Activated naive CD8-positive, alpha-beta T cell treated with anti-CD3 and anti-CD28 coated beads, Interleukin-2, amount 10 ng/mL, durations not matched to agents 7 days and 5 days (primary cell): ENCODE measurements around the gene ERN1. TPM values are rescaled to one million over a fixed set of nuclear protein-coding genes. Genes with fewer than 3 reads are reported as not detected.

Experiments
- ATAC-seq: fragments of 150-1000 bp; cut with Tn5 transposase; one replicate; pipeline ENCODE4 v1.10.0; 2021; ENCODE audit warnings: low read depth, moderate library complexity
- POLR2A ChIA-PET: fragments of 350-600 bp; sonication (Branson Sonifier 250); formaldehyde crosslinking; loops from one replicate; lab custom pipeline; 2021; ENCODE audit warnings: antibody characterized with exemption; lab: Charles Lee
- DNase-seq: peaks from one replicate; pipeline ENCODE4 v3.0.0; 2021
- H3K27ac Mint-ChIP-seq: one replicate; pipeline ENCODE4 v1.8.0; 2022; ENCODE audit warnings: mild to moderate bottlenecking, mixed read lengths
- H3K27me3 Mint-ChIP-seq: one replicate; pipeline ENCODE4 v1.8.0; 2022; ENCODE audit warnings: mild to moderate bottlenecking, moderate library complexity, mixed read lengths
- H3K36me3 Mint-ChIP-seq: one replicate; pipeline ENCODE4 v1.8.0; 2021; ENCODE audit warnings: mild to moderate bottlenecking, mixed read lengths
- H3K4me1 Mint-ChIP-seq: one replicate; pipeline ENCODE4 v1.8.0; 2021; ENCODE audit warnings: mixed read lengths
- H3K4me3 Mint-ChIP-seq: one replicate; pipeline ENCODE4 v1.8.0; 2022; ENCODE audit warnings: mild to moderate bottlenecking, moderate library complexity, mixed read lengths
- H3K9me3 Mint-ChIP-seq: one replicate; pipeline ENCODE4 v1.8.0; 2021; ENCODE audit warnings: mixed read lengths
- total RNA-seq, 2 experiments: library from RNA; stranded (reverse); gene quantifications; one replicate each; pipeline ENCODE4 v1.2.3, GENCODE V29; 2021

Gene ERN1
- total RNA-seq, 2 experiments from 2014 or later, result 38.6 to 45.3 TPM

- Mint-ChIP-seq H3K27ac (no peak overlapping the region), H3K27me3 (no peaks in the 10 kb centered on the region), H3K36me3 (peaks cover 6% of the 10 kb centered on the region), H3K9me3 (no peaks in the 10 kb centered on the region), H3K4me3 (no peak overlapping the region), H3K4me1 (peaks cover 10% of the 10 kb centered on the region)
- no peak for ATAC-seq
- DNase-seq, result no peak
- POLR2A ChIA-PET, result no interaction called here
Measured at GRCh38 chr17:64060331-64060730, 69.6 kb downstream of the ERN1 start.

- POLR2A ChIA-PET, result no interaction called here
- ATAC-seq (no peak), DNase-seq (no peak)
- no peak overlapping the region for H3K27ac Mint-ChIP-seq
- no peak overlapping the region for H3K4me3 Mint-ChIP-seq
- H3K9me3 Mint-ChIP-seq, result no peaks in the 10 kb centered on the region
- no peaks in the 10 kb centered on the region for H3K27me3 Mint-ChIP-seq
- peaks cover 6% of the 10 kb centered on the region for H3K36me3 Mint-ChIP-seq
- H3K4me1 Mint-ChIP-seq, result peaks cover 10% of the 10 kb centered on the region
Measured at GRCh38 chr17:64059756-64060155, 70.2 kb downstream of the ERN1 start.

DNA sequence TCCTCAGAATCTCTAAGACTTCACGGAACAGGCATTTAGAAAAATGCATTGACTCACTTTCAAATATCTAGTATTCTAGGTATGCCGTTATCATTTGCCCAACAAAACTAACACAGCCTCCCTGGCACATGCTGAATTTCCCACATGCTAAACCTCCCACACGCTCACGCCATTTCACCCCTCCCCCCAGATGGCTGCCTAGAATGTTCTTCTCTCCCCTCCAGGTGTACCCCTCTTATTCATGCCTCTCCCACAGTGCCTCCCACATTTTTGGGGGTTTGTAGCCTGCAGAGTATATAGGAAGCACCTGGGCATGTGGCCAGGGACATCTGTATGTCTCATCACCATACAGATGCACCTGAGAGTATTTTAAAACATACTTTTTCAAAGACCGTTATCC lies 71.3 kb downstream of the ERN1 start:
- peaks cover 6% of the 10 kb centered on the region for H3K36me3 Mint-ChIP-seq
- ATAC-seq, result no peak
- H3K4me3 Mint-ChIP-seq, result no peak overlapping the region
- no peaks in the 10 kb centered on the region for H3K9me3 Mint-ChIP-seq
- POLR2A ChIA-PET, result no interaction called here
- H3K4me1 Mint-ChIP-seq, result peaks cover 8% of the 10 kb centered on the region
- H3K27ac Mint-ChIP-seq, result no peak overlapping the region
- no peak for DNase-seq
- H3K27me3 Mint-ChIP-seq, result no peaks in the 10 kb centered on the region

GRCh38 chr17:64057701-64058263 lies 72.2 kb downstream of the ERN1 start:
- Mint-ChIP-seq H3K4me1 (peaks cover 8% of the 10 kb centered on the region), H3K27me3 (no peaks in the 10 kb centered on the region), H3K36me3 (peaks cover 10% of the 10 kb centered on the region), H3K4me3 (no peak overlapping the region), H3K9me3 (no peaks in the 10 kb centered on the region), H3K27ac (no peak overlapping the region)
- DNase-seq (no peak), ATAC-seq (no peak)
- POLR2A ChIA-PET, result no interaction called here

DNA sequence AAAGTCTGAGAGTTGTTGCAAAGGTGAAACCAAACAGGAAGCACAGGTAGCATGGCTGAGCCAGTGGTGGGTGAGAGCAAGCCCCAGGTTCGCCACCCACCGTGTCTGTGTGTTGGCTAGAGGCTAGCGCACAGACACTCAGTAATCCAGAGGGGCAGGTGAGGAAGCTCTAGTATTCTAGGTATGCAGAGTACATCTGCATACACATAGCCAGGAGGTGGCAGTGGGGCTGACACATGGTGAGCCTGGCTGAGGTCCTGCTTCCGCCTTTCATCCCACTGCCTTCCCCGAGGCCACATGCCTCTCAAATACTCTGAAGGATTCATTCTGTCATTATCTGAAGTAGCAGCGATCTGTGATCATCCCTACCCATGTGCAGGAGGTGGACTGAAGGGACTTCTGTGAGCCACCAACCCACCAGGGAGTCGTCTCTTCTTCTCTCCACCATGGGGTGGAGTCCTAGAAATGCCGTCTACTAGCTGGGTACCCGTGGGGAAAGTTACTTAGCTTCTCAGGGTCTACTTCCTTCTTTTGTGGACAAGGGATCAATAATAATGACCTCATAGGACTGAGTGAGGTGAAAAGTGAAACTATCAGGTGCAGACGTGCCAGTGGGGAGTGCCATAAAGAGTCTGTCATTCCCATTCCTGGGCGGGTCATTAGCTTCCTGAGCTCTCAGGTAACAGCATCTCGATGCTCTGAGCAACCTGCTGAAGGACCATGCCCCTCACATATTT lies 73.5 kb downstream of the ERN1 start:
- POLR2A ChIA-PET, result interaction anchor here (0.6 to 1.4 kb wide), 4 partner anchors 42 to 712 kb away, joined by 3 to 4 read pairs (median 4); no protein-coding TSS in a partner anchor
- peaks cover 10% of the 10 kb centered on the region for H3K36me3 Mint-ChIP-seq
- DNase-seq (no peak), ATAC-seq (peak; percentile 14)
- H3K27ac Mint-ChIP-seq, result peak overlapping the region; percentile 41
- no peaks in the 10 kb centered on the region for H3K9me3 Mint-ChIP-seq
- no peak overlapping the region for H3K4me3 Mint-ChIP-seq
- no peaks in the 10 kb centered on the region for H3K27me3 Mint-ChIP-seq
- H3K4me1 Mint-ChIP-seq, result peaks cover 12% of the 10 kb centered on the region

DNA sequence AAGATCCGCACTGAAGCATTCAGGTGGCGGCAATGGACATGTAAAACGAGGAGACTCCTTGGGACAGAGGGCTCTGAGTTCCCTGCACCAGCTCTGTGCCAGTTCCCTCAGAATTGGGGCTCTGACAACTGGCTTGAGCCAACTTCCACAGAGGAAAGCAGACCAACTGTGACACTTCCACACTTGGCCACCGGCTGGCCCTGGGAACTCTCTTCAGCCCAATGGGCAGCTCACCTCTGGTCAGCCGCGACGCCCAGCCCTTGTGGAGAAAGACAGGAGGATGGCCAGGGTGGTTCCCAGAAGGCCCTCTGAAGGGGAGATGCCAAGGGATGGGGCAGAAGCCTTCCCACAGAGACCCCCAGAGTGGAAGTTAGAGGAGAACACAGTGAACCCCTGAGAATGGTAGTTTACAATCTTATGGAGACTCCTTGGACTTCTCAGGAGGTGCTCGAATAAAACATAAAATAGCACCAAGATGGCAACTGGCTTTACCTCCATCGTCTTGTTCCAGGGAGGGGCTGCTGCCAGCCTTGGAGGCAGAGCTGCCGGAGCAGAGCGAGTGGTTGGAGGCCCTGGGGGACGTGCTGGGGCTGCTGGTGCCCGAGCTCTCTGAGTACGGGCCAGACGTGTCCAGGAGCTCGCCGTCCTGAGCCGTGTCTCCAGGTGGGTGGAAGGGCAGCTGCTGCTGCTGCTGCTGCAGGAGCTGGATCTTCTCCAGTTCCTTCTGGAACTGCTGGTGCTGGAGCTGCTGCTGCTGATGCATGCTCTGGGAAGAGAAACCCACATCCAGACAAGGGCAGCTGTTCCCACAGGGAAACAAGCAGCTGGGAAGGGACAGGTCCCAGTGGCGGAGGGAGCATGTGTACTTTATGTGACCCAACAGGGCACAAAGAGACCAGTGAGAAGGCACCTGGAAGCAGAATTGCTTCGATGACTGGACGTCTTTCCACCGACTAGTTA lies 74.5 kb downstream of the ERN1 start:
- POLR2A ChIA-PET, result interaction anchor here (1.2 to 1.4 kb wide), 2 partner anchors 90 kb away, joined by 3 to 4 read pairs; no protein-coding TSS in a partner anchor
- H3K4me1 Mint-ChIP-seq, result peaks cover 20% of the 10 kb centered on the region

GRCh38 chr17:64054304-64054703 lies 75.6 kb downstream of the ERN1 start:
- Mint-ChIP-seq H3K36me3 (peaks cover 6% of the 10 kb centered on the region), H3K27me3 (no peaks in the 10 kb centered on the region), H3K4me3 (no peak overlapping the region), H3K9me3 (no peaks in the 10 kb centered on the region), H3K4me1 (peaks cover 26% of the 10 kb centered on the region), H3K27ac (no peak overlapping the region)
- POLR2A ChIA-PET, result interaction anchor here (1.2 to 1.6 kb wide), 2 partner anchors 10 to 91 kb away, joined by 3 read pairs; no protein-coding TSS in a partner anchor
- ATAC-seq (no peak), DNase-seq (no peak)

More for the DNA sequence above, 74.5 kb downstream of the ERN1 start:
- Mint-ChIP-seq H3K9me3 (no peaks in the 10 kb centered on the region), H3K27ac (no peak overlapping the region), H3K4me3 (no peak overlapping the region), H3K27me3 (no peaks in the 10 kb centered on the region), H3K36me3 (peaks cover 10% of the 10 kb centered on the region)
- ATAC-seq (no peak), DNase-seq (no peak)

- Mint-ChIP-seq H3K27ac (no peak overlapping the region), H3K36me3 (peaks cover 5% of the 10 kb centered on the region), H3K4me3 (no peak overlapping the region), H3K27me3 (no peaks in the 10 kb centered on the region), H3K4me1 (peaks cover 26% of the 10 kb centered on the region), H3K9me3 (no peaks in the 10 kb centered on the region)
- DNase-seq, result no peak
- no peak for ATAC-seq
- POLR2A ChIA-PET, result interaction anchor here (0.9 to 1.6 kb wide), 2 partner anchors 11 to 33 kb away, joined by 3 read pairs; partner anchors contain the start of gene ICAM2
Measured at GRCh38 chr17:64053101-64053500, 76.8 kb downstream of the ERN1 start.

DNA sequence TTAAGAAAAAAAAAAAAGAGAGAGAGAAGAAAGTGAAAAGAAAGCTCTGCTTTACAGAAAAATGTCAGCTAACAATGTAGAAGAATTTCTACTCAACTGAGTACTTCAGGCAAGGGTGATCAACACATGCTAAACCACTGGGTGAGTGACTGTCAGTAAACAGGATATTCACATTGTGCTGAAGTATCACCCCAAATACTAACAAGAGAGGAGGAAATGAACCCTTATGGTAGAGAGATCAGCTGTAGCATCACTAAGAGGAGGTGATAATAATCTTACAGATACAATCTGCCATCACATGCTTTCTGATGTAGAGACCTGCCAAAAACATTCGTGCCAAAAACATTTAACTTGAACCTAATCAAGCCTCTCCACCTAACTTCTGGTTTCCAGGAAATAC lies 78.8 kb downstream of the ERN1 start:
- ATAC-seq (peak; percentile 99), DNase-seq (no peak)
- Mint-ChIP-seq H3K36me3 (peaks cover 5% of the 10 kb centered on the region), H3K9me3 (no peaks in the 10 kb centered on the region), H3K4me3 (peak overlapping the region; percentile 4), H3K27ac (peak overlapping the region; percentile 81), H3K27me3 (no peaks in the 10 kb centered on the region), H3K4me1 (peaks cover 21% of the 10 kb centered on the region)
- POLR2A ChIA-PET, result interaction anchor here (0.7 to 2.7 kb wide), 2 partner anchors 79 to 500 kb away, joined by 3 to 12 read pairs; partner anchors contain the start of gene ERN1

GRCh38 chr17:64048805-64049204 lies 81.1 kb downstream of the ERN1 start:
- no peak overlapping the region for H3K4me3 Mint-ChIP-seq
- no peak for ATAC-seq
- no peaks in the 10 kb centered on the region for H3K9me3 Mint-ChIP-seq
- DNase-seq, result no peak
- H3K36me3 Mint-ChIP-seq, result peaks cover 5% of the 10 kb centered on the region
- H3K4me1 Mint-ChIP-seq, result peaks cover 18% of the 10 kb centered on the region
- no peak overlapping the region for H3K27ac Mint-ChIP-seq
- no peaks in the 10 kb centered on the region for H3K27me3 Mint-ChIP-seq
- POLR2A ChIA-PET, result interaction anchor here (1.9 to 2.7 kb wide), 2 partner anchors 81 to 97 kb away, joined by 7 to 12 read pairs; partner anchors contain the start of gene ERN1

- DNase-seq (no peak), ATAC-seq (no peak)
- no peaks in the 10 kb centered on the region for H3K9me3 Mint-ChIP-seq
- no peak overlapping the region for H3K27ac Mint-ChIP-seq
- H3K27me3 Mint-ChIP-seq, result no peaks in the 10 kb centered on the region
- H3K4me1 Mint-ChIP-seq, result peaks cover 4% of the 10 kb centered on the region
- POLR2A ChIA-PET, result no interaction called here
- peaks cover 1% of the 10 kb centered on the region for H3K36me3 Mint-ChIP-seq
- no peak overlapping the region for H3K4me3 Mint-ChIP-seq
Measured at GRCh38 chr17:64045176-64045575, 84.8 kb downstream of the ERN1 start.

DNA sequence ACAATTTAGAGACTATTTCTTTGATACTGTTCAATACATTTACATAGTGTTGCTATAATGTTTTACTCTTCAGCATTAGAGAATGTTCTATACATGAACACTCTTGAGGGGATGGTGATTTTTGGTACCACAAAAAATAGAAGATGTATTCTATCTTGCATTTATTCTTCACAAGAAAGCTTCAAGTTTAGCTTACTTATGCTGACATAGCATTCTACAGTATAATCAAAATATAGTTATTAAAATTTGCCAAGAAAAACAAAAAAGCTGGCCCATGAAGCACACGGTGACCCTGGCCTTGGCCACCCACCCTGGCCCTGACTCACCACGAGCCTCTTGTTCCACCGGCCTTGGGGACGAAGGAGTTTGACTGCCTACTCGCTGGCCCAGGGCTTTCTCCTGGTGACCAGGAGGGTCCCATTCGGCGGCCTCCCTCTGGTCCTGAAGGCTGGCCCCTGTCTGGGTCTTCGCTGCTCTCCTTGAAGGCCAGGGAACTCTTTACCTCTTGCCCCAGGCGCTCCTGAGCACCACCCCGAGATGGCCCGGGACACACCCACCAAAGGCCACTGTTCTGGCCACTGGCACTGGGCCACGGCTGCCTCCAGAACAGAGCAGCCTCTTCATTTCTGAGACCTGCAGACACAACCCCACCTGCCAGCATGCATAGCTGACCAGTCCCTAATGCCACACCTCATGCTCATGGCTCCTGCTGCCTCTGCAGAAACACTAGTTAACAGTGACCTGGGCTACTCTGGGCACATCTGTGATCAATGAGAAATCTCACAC lies 87.1 kb downstream of the ERN1 start:
- DNase-seq, result no peak
- POLR2A ChIA-PET, result no interaction called here
- H3K27ac Mint-ChIP-seq, result no peak overlapping the region
- no peaks in the 10 kb centered on the region for H3K9me3 Mint-ChIP-seq
- no peak for ATAC-seq
- no peaks in the 10 kb centered on the region for H3K4me1 Mint-ChIP-seq
- H3K4me3 Mint-ChIP-seq, result no peak overlapping the region
- no peaks in the 10 kb centered on the region for H3K27me3 Mint-ChIP-seq
- no peaks in the 10 kb centered on the region for H3K36me3 Mint-ChIP-seq
